Heart left ventricle (tissue), 13 donors: Measurements from ENCODE around the gene MOSPD3.

Source experiments
- POLR2A ChIP-seq, 2 donors: fragments of 450-650 bp; IDR thresholded peaks; one replicate each; pipeline ENCODE4 v1.6.1; 2017; ENCODE audit warnings: antibody characterized with exemption in 2 of 2, mild to moderate bottlenecking in 2 of 2, moderate library complexity in 2 of 2
- TF ChIP-seq, protein P1 (sequence below), 12 donors: fragments of 200-600 bp; sonication (generic) in 4 of 12; IDR thresholded peaks; one replicate each; pipeline versions ENCODE4 v1.5.0 to v1.8.0; 2018 to 2022; ENCODE audit warnings: antibody characterized with exemption in 12 of 12, mild to moderate bottlenecking in 5 of 12
- donor health status: ischemic (EF 13 %, LVEDD 7.1; RV severe dilation, severe dysfunction).
- donor health status: DM: no; HTN: yes; CAD: no.
- donor health status: DM: no; HTN: no; CAD: no.
- donor health status: ischemic (EF 25% LVEDD 6.9; RV normal size, moderate dysfunction).
- donor health status: ischemic (EF 25% LVEDD 5.7; RV mildly dilated, moderate dysfunction).
- donor health status: ischemic (EF 35%, LVEDD 5.7; RV mildly dilated, moderate dysfunction).
- donor health status: nonischemic (EF 11% LVEDD 7.7; RV severe dilation, severe dysfunction).
- donor health status: DM: yes; HTN: yes; CAD: no.
- donor health status: PGD.
- donor health status: ischemic (EF 29% LVEDD 5.4; RV normal size, mild dysfunction).
- donor health status: nonischemic (EF 23%, LVEDD 6.1; RV moderate dilation, normal function).

DNA sequence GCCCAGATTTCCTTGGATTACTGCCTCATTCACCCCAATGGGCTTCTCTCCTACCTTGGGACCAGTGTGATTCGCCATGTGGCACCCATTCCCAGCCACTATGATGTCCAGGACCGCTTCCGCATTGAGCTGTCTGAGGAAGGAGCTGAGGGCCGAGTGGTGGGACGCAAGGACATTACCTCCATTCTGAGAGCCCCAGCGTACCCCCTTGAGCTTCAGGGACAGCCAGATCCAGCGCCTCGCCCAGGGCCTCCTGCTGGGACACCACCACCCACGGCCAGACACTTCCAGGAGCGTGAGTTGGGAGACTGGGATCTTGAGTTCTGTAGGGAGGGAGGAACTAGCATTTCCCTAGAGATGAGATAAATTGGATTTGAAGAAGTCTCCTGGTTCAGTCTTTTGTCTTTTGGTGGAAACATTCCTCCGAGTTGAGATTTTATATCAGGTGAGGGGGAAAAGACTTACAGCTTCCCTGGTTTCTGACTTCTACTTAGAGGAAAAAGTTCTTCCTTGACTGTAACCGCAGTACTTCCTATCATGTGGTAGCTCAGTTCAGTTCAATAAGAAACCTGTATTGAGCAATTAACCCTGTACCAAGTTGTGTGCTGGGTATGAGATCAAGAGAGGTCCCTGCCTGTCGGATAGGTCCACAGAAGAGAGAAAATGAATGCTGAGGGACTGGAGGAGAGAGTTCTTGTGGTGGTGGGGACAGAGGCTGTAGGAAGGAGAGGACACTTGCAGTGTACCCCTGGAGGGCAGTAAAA is 1.3 kb downstream of the MOSPD3 start:
- TF ChIP-seq, protein P1, sequence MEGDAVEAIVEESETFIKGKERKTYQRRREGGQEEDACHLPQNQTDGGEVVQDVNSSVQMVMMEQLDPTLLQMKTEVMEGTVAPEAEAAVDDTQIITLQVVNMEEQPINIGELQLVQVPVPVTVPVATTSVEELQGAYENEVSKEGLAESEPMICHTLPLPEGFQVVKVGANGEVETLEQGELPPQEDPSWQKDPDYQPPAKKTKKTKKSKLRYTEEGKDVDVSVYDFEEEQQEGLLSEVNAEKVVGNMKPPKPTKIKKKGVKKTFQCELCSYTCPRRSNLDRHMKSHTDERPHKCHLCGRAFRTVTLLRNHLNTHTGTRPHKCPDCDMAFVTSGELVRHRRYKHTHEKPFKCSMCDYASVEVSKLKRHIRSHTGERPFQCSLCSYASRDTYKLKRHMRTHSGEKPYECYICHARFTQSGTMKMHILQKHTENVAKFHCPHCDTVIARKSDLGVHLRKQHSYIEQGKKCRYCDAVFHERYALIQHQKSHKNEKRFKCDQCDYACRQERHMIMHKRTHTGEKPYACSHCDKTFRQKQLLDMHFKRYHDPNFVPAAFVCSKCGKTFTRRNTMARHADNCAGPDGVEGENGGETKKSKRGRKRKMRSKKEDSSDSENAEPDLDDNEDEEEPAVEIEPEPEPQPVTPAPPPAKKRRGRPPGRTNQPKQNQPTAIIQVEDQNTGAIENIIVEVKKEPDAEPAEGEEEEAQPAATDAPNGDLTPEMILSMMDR (IDR thresholded peaks at IDR 0.05) = no peak
- no peak for TF ChIP-seq POLR2A (IDR thresholded peaks at IDR 0.05)
